WTC11 (cell line): ENCODE measurements around the gene FCHSD1. TPM values are rescaled to one million over a fixed set of nuclear protein-coding genes. Genes with fewer than 3 reads are reported as not detected.

Source experiments
- AFF4 ChIP-seq: sonication (generic); formaldehyde crosslinking; IDR thresholded peaks from 2 replicates; pipeline ENCODE4 v1.8.1; 2023; ENCODE audit warnings: mild to moderate bottlenecking, missing genetic modification reagents, borderline replicate concordance
- CREM ChIP-seq: sonication (generic); formaldehyde crosslinking; IDR thresholded peaks from 2 replicates; pipeline ENCODE4 v1.8.1; 2022; ENCODE audit warnings: mild to moderate bottlenecking, missing genetic modification reagents, moderate library complexity
- E2F5 ChIP-seq: sonication (generic); formaldehyde crosslinking; IDR thresholded peaks from 2 replicates; pipeline ENCODE4 v1.8.1; 2022; ENCODE audit warnings: mild to moderate bottlenecking, moderate library complexity, missing genetic modification reagents
- ELF4 ChIP-seq: sonication (generic); formaldehyde crosslinking; IDR thresholded peaks from 2 replicates; pipeline ENCODE4 v1.8.1; 2022; ENCODE audit warnings: low read depth, mild to moderate bottlenecking, moderate library complexity, missing genetic modification reagents
- ESRRA ChIP-seq: sonication (generic); formaldehyde crosslinking; IDR thresholded peaks from 2 replicates; pipeline ENCODE4 v1.8.1; 2022; ENCODE audit warnings: mild to moderate bottlenecking, missing genetic modification reagents, borderline replicate concordance
- GABPB1 ChIP-seq: sonication (generic); formaldehyde crosslinking; IDR thresholded peaks from 2 replicates; pipeline ENCODE4 v1.8.1; 2023; ENCODE audit warnings: mild to moderate bottlenecking, missing genetic modification reagents
- HMGXB4 ChIP-seq: sonication (generic); formaldehyde crosslinking; IDR thresholded peaks from 2 replicates; pipeline ENCODE4 v1.8.1; 2023; ENCODE audit warnings: mild to moderate bottlenecking, moderate library complexity, missing genetic modification reagents
- JAZF1 ChIP-seq: fragments of 250-450 bp; sonication (Bioruptor Pico); IDR thresholded peaks from 2 replicates; pipeline ENCODE4 v1.9.0; 2021; ENCODE audit warnings: moderate library complexity, mild to moderate bottlenecking, inconsistent platforms
- NFATC4 ChIP-seq: fragments of 250-450 bp; sonication (Bioruptor Pico); IDR thresholded peaks from 2 replicates; pipeline ENCODE4 v1.9.0; 2021; ENCODE audit warnings: mild to moderate bottlenecking
- NFYB ChIP-seq: sonication (generic); formaldehyde crosslinking; conservative IDR thresholded peaks from 2 replicates; pipeline ENCODE4 v1.8.0; 2022; ENCODE audit warnings: low read depth, missing genetic modification reagents
- OVOL2 ChIP-seq: fragments of 250-450 bp; sonication (Bioruptor Pico); IDR thresholded peaks from 2 replicates; pipeline ENCODE4 v1.9.0; 2021; ENCODE audit warnings: mild to moderate bottlenecking, borderline replicate concordance
- PRDM15 ChIP-seq: sonication (generic); formaldehyde crosslinking; IDR thresholded peaks from 2 replicates; pipeline ENCODE4 v1.8.0; 2022; ENCODE audit warnings: missing genetic modification reagents
- RELA ChIP-seq: sonication (generic); formaldehyde crosslinking; IDR thresholded peaks from 2 replicates; pipeline ENCODE4 v1.8.1; 2022; ENCODE audit warnings: missing genetic modification reagents, mild to moderate bottlenecking, borderline replicate concordance
- RORB ChIP-seq: fragments of 250-450 bp; sonication (Bioruptor Pico); IDR thresholded peaks from 2 replicates; pipeline ENCODE4 v1.9.0; 2021; ENCODE audit warnings: mild to moderate bottlenecking
- SMAD3 ChIP-seq: sonication (generic); formaldehyde crosslinking; IDR thresholded peaks from 2 replicates; pipeline ENCODE4 v1.8.0; 2022; ENCODE audit warnings: missing genetic modification reagents, mild to moderate bottlenecking, borderline replicate concordance
- SP1 ChIP-seq: sonication (generic); formaldehyde crosslinking; conservative IDR thresholded peaks from 2 replicates; pipeline ENCODE4 v1.8.1; 2022; ENCODE audit warnings: missing genetic modification reagents
- TEAD1 ChIP-seq: sonication (generic); formaldehyde crosslinking; IDR thresholded peaks from 2 replicates; pipeline ENCODE4 v1.8.0; 2022; ENCODE audit warnings: mild to moderate bottlenecking, missing genetic modification reagents
- ZNF232 ChIP-seq: sonication (generic); formaldehyde crosslinking; IDR thresholded peaks from 2 replicates; pipeline ENCODE4 v1.8.0; 2022; ENCODE audit warnings: mild to moderate bottlenecking, missing genetic modification reagents
- ZNF423 ChIP-seq: fragments of 250-450 bp; sonication (Bioruptor Pico); IDR thresholded peaks from 2 replicates; pipeline ENCODE4 v2.1.2; 2022; ENCODE audit warnings: mild to moderate bottlenecking, moderate library complexity
- ZNF671 ChIP-seq: fragments of 250-450 bp; sonication (Bioruptor Pico); IDR thresholded peaks from 2 replicates; pipeline ENCODE4 v1.8.0; 2021; ENCODE audit warnings: mild to moderate bottlenecking
- total RNA-seq: library from RNA; stranded (reverse); gene quantifications from 3 replicates; pipeline ENCODE4 v1.2.3, GENCODE V29; 2021
- TF ChIP-seq, protein P1 (sequence below): sonication (generic); formaldehyde crosslinking; IDR thresholded peaks from 2 replicates; pipeline ENCODE4 v1.8.0; 2023; ENCODE audit warnings: mild to moderate bottlenecking, missing genetic modification reagents
- TF ChIP-seq, protein P2 (sequence below): sonication (generic); formaldehyde crosslinking; IDR thresholded peaks from 2 replicates; pipeline ENCODE4 v1.8.1; 2023; ENCODE audit warnings: mild to moderate bottlenecking, missing genetic modification reagents, moderate library complexity
- TF ChIP-seq, protein P3 (sequence below): sonication (generic); formaldehyde crosslinking; IDR thresholded peaks from 2 replicates; pipeline ENCODE4 v1.8.1; 2022; ENCODE audit warnings: low read depth, missing genetic modification reagents, borderline replicate concordance

Gene FCHSD1
- total RNA-seq, 1 experiment from 2014 or later: 50.3 TPM

DNA sequence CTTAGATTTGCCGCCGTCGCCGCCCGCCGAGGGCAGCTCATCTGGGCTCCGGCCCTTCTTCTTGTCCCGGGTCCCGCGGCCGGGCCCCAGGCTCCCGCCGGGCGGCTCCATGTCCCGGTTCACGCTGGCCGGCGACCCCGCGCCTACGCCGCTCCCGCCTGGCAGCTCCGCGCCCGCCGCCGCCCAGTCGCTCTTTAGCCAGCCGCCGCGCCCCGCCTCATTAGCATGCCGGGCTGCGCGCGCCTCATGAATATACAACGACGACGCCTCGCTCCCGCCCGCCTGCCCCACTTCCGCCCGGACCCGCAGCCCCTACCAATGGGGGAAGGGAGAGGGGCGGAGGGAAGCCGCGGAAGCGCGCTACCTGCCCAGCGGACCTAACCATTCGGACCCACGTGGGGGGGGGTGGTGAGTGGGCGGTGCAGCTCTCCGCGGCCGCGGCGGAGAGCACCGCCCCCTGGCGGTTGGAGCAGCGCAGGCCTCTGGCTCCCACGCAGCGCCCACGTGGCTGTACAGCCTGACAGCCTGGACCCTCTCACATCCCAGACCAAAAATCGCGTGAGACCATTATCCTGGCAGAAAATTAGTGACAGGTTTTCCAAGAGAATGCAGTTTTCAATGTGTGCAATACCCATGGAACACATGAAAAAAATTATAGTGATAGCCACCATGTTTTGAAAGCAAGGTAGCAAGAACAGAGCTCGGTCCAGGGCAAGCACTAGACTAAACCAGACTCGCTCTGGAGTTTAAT, 32.2 kb downstream of the FCHSD1 start, which contains the start of gene DIAPH1 (continued):
- peak; percentile 84; the same call in 1 of the 2 replicates for TF ChIP-seq AFF4 (CRISPR knock-in tag)
- TF ChIP-seq JAZF1 (CRISPR knock-in tag): no peak
- peak; percentile 70; the same call in 1 of the 2 replicates for TF ChIP-seq TEAD1 (CRISPR knock-in tag)
- TF ChIP-seq, protein P1, sequence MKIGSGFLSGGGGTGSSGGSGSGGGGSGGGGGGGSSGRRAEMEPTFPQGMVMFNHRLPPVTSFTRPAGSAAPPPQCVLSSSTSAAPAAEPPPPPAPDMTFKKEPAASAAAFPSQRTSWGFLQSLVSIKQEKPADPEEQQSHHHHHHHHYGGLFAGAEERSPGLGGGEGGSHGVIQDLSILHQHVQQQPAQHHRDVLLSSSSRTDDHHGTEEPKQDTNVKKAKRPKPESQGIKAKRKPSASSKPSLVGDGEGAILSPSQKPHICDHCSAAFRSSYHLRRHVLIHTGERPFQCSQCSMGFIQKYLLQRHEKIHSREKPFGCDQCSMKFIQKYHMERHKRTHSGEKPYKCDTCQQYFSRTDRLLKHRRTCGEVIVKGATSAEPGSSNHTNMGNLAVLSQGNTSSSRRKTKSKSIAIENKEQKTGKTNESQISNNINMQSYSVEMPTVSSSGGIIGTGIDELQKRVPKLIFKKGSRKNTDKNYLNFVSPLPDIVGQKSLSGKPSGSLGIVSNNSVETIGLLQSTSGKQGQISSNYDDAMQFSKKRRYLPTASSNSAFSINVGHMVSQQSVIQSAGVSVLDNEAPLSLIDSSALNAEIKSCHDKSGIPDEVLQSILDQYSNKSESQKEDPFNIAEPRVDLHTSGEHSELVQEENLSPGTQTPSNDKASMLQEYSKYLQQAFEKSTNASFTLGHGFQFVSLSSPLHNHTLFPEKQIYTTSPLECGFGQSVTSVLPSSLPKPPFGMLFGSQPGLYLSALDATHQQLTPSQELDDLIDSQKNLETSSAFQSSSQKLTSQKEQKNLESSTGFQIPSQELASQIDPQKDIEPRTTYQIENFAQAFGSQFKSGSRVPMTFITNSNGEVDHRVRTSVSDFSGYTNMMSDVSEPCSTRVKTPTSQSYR (CRISPR knock-in tag): 0 out of 2 replicates have a peak, but pooled peaks have one; percentile 72
- TF ChIP-seq ELF4 (CRISPR knock-in tag): peak; percentile 14; the same call in 1 of the 2 replicates
- no peak for TF ChIP-seq SMAD3 (CRISPR knock-in tag)
- TF ChIP-seq CREM: peak; percentile 56; the same call in 1 of the 2 replicates
- TF ChIP-seq SP1 (CRISPR knock-in tag): peak; percentile 96
- TF ChIP-seq ZNF671 (CRISPR knock-in tag): peak; percentile 30; the same call in 1 of the 2 replicates
- no peak for TF ChIP-seq RELA (CRISPR knock-in tag)
- no peak for TF ChIP-seq NFATC4 (CRISPR knock-in tag)
- TF ChIP-seq OVOL2: no peak
- no peak for TF ChIP-seq RORB (CRISPR knock-in tag)
- TF ChIP-seq GABPB1 (CRISPR knock-in tag): peak; percentile 76; the same call in 1 of the 2 replicates
- TF ChIP-seq, protein P2, sequence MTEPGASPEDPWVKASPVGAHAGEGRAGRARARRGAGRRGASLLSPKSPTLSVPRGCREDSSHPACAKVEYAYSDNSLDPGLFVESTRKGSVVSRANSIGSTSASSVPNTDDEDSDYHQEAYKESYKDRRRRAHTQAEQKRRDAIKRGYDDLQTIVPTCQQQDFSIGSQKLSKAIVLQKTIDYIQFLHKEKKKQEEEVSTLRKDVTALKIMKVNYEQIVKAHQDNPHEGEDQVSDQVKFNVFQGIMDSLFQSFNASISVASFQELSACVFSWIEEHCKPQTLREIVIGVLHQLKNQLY (CRISPR knock-in tag): no peak
- TF ChIP-seq, protein P3, sequence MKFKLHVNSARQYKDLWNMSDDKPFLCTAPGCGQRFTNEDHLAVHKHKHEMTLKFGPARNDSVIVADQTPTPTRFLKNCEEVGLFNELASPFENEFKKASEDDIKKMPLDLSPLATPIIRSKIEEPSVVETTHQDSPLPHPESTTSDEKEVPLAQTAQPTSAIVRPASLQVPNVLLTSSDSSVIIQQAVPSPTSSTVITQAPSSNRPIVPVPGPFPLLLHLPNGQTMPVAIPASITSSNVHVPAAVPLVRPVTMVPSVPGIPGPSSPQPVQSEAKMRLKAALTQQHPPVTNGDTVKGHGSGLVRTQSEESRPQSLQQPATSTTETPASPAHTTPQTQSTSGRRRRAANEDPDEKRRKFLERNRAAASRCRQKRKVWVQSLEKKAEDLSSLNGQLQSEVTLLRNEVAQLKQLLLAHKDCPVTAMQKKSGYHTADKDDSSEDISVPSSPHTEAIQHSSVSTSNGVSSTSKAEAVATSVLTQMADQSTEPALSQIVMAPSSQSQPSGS (CRISPR knock-in tag): no peak
- no peak for TF ChIP-seq ZNF423
- TF ChIP-seq ESRRA (CRISPR knock-in tag): peak; percentile 70; the same call in 1 of the 2 replicates
- TF ChIP-seq NFYB (CRISPR knock-in tag): 0 out of 2 replicates have a peak, but pooled peaks have one; percentile 35
- no peak for TF ChIP-seq PRDM15 (CRISPR knock-in tag)
- peak; percentile 96 for TF ChIP-seq HMGXB4 (CRISPR knock-in tag)
- TF ChIP-seq E2F5 (CRISPR knock-in tag): peak; percentile 95; the same call in 1 of the 2 replicates
- peak; percentile 72; the same call in 1 of the 2 replicates for TF ChIP-seq ZNF232 (CRISPR knock-in tag)
